Tibial nerve (tissue), 3 donors: ENCODE data around the gene C18orf63.

Experiments used
- CTCF ChIP-seq, 5 experiments: fragments of 200-600 bp in 3 of 5; fragments of 450-650 bp in 2 of 5; sonication (generic) in 3 of 5; IDR thresholded peaks; one replicate each; pipeline ENCODE4 v1.5.1; 2016 to 2019; ENCODE audit warnings: antibody characterized with exemption in 5 of 5, mild to moderate bottlenecking in 3 of 5, moderate library complexity in 2 of 5
- POLR2A ChIP-seq, 2 donors: fragments of 450-650 bp; IDR thresholded peaks; one replicate each; pipeline ENCODE4 v1.6.1; 2017; ENCODE audit warnings: antibody characterized with exemption in 2 of 2, mild to moderate bottlenecking in 2 of 2, moderate library complexity in 2 of 2

- no peak for TF ChIP-seq CTCF (IDR thresholded peaks at IDR 0.05)
- TF ChIP-seq POLR2A (IDR thresholded peaks at IDR 0.05): no peak
Measured at GRCh38 chr18:74380916-74381315, 65.3 kb downstream of the C18orf63 start.
